ENCODE results near the gene ARAP2.

DNA sequence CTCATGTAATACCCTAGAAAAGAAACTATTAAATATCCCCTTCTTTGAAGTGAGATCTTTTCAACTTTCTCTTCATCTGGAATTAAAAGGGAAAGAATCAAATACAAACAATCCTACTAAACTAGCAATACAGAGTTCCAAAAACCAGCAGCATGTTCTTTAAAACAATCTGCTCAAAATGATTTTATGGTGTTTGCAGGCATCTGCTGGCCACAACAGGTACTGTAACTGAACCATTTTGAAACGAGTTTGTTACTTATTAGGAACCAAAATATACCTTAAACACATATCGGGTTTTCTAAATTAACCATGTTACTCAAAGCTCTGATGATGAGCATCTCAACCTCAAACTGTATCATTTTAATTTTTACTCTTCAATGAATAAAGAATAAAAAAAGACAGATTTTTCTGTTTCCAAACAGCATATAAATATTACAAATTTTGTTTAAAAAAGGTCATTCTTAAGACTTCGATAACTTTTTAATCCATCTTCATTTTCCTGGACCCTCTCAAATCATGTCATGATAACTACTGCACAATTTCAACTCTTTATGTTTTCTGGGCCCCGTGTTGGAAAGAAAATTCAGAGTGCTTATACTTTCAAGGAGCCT, 56.5 kb downstream of the ARAP2 start:
- TF ChIP-seq, protein P1, sequence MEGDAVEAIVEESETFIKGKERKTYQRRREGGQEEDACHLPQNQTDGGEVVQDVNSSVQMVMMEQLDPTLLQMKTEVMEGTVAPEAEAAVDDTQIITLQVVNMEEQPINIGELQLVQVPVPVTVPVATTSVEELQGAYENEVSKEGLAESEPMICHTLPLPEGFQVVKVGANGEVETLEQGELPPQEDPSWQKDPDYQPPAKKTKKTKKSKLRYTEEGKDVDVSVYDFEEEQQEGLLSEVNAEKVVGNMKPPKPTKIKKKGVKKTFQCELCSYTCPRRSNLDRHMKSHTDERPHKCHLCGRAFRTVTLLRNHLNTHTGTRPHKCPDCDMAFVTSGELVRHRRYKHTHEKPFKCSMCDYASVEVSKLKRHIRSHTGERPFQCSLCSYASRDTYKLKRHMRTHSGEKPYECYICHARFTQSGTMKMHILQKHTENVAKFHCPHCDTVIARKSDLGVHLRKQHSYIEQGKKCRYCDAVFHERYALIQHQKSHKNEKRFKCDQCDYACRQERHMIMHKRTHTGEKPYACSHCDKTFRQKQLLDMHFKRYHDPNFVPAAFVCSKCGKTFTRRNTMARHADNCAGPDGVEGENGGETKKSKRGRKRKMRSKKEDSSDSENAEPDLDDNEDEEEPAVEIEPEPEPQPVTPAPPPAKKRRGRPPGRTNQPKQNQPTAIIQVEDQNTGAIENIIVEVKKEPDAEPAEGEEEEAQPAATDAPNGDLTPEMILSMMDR (IDR thresholded peaks at IDR 0.05) = no peak
- no peak for TF ChIP-seq POLR2A (IDR thresholded peaks at IDR 0.05)

Measured in lower leg skin (tissue), 3 donors.